Fibroblast of the aortic adventitia (primary cell): Measurements from ENCODE around the gene CTXN3. TPM values are rescaled to one million over a fixed set of nuclear protein-coding genes. Genes with fewer than 3 reads are reported as not detected.

Source experiments
- DNase-seq: peaks from one replicate; pipeline ENCODE4 v3.0.0-alpha.2; 2010; ENCODE audit warnings: low read depth
- H3K4me3 ChIP-seq: 2 replicates; pipeline ENCODE4 v1.5.1; 2011; ENCODE audit warnings: low read depth, mild to moderate bottlenecking, control low read depth, low read length, moderate library complexity
- CTCF ChIP-seq: IDR thresholded peaks from 2 replicates; pipeline ENCODE4 v1.5.1; 2011; ENCODE audit warnings: mild to moderate bottlenecking, low read length, control low read depth, inconsistent platforms; ENCODE audit not compliant: insufficient read depth
- total RNA-seq: library from RNA; depleted of rRNA; stranded (reverse); fragments of >200 nt; gene quantifications from 2 replicates; pipeline ENCODE4 v1.2.3, GENCODE V29; 2012; ENCODE audit warnings: low replicate concordance

Gene CTXN3
- total RNA-seq, 1 donor: not detected

- no peak for TF ChIP-seq CTCF
- no peak overlapping the region for H3K4me3 ChIP-seq
- DNase-seq: peak; percentile 3
Observed at GRCh38 chr5:127650022-127650421, 1.1 kb downstream of the CTXN3 start.

GRCh38 chr5:127650649-127651048 is 1.8 kb downstream of the CTXN3 start:
- peak; percentile 35 for DNase-seq
- H3K4me3 ChIP-seq: no peak overlapping the region
- TF ChIP-seq CTCF: no peak

GRCh38 chr5:127652952-127653611 is 4.2 kb downstream of the CTXN3 start:
- DNase-seq: no peak
- no peak for TF ChIP-seq CTCF
- no peak overlapping the region for H3K4me3 ChIP-seq

- no peak for DNase-seq
- no peak overlapping the region for H3K4me3 ChIP-seq
- TF ChIP-seq CTCF: no peak
Observed at GRCh38 chr5:127656825-127657224, 7.9 kb downstream of the CTXN3 start.

- TF ChIP-seq CTCF: no peak
- DNase-seq: no peak
- no peak overlapping the region for H3K4me3 ChIP-seq
Observed at GRCh38 chr5:127660047-127660733, 11.3 kb downstream of the CTXN3 start.

- no peak for TF ChIP-seq CTCF
- no peak for DNase-seq
- H3K4me3 ChIP-seq: no peak overlapping the region
Observed at GRCh38 chr5:127664093-127664492, 15.2 kb downstream of the CTXN3 start.

GRCh38 chr5:127665641-127666040 is 16.8 kb downstream of the CTXN3 start:
- TF ChIP-seq CTCF: no peak
- peak; percentile 55 for DNase-seq
- H3K4me3 ChIP-seq: no peak overlapping the region
